Measurements from ENCODE around the gene SHANK2.

DNA sequence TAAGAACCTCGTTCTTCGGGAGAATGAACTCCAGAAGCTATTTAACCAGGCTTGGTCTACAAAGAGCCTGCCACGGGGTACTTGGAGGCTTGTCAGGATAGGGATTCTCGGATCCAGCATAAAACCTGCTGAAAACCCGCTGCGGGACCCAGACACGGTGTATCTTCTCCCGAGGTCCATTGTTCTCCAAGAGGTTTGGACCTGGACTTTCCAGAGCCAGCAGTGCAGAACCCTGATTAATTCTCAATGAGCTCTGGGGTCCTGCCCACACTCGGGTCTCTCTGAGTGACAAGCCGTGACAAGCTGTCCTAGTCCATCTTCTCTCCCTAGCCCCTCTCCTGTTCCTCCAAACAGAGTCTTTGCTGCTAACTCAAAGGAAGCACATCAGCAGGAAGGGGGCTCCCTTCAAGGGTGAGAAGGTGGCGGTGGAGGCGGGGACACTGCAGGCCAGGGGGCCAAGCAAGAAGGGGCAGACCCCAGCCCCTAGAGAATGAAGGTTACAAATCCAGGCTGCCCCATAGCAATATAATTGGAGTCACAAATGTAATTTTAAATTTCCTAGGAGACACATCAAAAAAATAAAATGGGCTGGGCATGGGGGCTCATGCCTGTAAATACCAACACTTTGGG, 12.2 kb downstream of the SHANK2 start:
- TF ChIP-seq, protein P1, sequence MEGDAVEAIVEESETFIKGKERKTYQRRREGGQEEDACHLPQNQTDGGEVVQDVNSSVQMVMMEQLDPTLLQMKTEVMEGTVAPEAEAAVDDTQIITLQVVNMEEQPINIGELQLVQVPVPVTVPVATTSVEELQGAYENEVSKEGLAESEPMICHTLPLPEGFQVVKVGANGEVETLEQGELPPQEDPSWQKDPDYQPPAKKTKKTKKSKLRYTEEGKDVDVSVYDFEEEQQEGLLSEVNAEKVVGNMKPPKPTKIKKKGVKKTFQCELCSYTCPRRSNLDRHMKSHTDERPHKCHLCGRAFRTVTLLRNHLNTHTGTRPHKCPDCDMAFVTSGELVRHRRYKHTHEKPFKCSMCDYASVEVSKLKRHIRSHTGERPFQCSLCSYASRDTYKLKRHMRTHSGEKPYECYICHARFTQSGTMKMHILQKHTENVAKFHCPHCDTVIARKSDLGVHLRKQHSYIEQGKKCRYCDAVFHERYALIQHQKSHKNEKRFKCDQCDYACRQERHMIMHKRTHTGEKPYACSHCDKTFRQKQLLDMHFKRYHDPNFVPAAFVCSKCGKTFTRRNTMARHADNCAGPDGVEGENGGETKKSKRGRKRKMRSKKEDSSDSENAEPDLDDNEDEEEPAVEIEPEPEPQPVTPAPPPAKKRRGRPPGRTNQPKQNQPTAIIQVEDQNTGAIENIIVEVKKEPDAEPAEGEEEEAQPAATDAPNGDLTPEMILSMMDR (IDR thresholded peaks at IDR 0.05; ENCODE audit: poor library complexity, severe bottlenecking): no peak
- no peak for TF ChIP-seq POLR2AphosphoS5 (IDR thresholded peaks at IDR 0.05)
- TF ChIP-seq RAD21 (conservative IDR thresholded peaks at IDR 0.05): no peak
- no peak for TF ChIP-seq EZH2 (IDR thresholded peaks at IDR 0.05; ENCODE audit: borderline replicate concordance, insufficient read depth, low read length, poor library complexity, severe bottlenecking)
- no peak for TF ChIP-seq EP300 (conservative IDR thresholded peaks at IDR 0.05; ENCODE audit: poor library complexity, severe bottlenecking)
- TF ChIP-seq, protein P2, sequence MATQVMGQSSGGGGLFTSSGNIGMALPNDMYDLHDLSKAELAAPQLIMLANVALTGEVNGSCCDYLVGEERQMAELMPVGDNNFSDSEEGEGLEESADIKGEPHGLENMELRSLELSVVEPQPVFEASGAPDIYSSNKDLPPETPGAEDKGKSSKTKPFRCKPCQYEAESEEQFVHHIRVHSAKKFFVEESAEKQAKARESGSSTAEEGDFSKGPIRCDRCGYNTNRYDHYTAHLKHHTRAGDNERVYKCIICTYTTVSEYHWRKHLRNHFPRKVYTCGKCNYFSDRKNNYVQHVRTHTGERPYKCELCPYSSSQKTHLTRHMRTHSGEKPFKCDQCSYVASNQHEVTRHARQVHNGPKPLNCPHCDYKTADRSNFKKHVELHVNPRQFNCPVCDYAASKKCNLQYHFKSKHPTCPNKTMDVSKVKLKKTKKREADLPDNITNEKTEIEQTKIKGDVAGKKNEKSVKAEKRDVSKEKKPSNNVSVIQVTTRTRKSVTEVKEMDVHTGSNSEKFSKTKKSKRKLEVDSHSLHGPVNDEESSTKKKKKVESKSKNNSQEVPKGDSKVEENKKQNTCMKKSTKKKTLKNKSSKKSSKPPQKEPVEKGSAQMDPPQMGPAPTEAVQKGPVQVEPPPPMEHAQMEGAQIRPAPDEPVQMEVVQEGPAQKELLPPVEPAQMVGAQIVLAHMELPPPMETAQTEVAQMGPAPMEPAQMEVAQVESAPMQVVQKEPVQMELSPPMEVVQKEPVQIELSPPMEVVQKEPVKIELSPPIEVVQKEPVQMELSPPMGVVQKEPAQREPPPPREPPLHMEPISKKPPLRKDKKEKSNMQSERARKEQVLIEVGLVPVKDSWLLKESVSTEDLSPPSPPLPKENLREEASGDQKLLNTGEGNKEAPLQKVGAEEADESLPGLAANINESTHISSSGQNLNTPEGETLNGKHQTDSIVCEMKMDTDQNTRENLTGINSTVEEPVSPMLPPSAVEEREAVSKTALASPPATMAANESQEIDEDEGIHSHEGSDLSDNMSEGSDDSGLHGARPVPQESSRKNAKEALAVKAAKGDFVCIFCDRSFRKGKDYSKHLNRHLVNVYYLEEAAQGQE (IDR thresholded peaks at IDR 0.05; ENCODE audit: borderline replicate concordance): no peak
- TF ChIP-seq TAF1 (IDR thresholded peaks at IDR 0.05; ENCODE audit: low read depth): no peak
